Esophagus squamous epithelium (tissue), 4 donors: Measurements from ENCODE around the gene CEP164.

Experiments
- CTCF ChIP-seq, 6 experiments: fragments of 450-650 bp in 4 of 6; fragments of 200-600 bp in 2 of 6; sonication (generic) in 2 of 6; IDR thresholded peaks; one replicate each; pipeline ENCODE4 v1.5.1; 2016 to 2019; ENCODE audit warnings: antibody characterized with exemption in 6 of 6, mild to moderate bottlenecking in 4 of 6, moderate library complexity in 4 of 6
- POLR2A ChIP-seq, 4 donors: fragments of 450-650 bp; IDR thresholded peaks; one replicate each; pipeline ENCODE4 v1.6.1; 2017; ENCODE audit warnings: antibody characterized with exemption in 4 of 4, mild to moderate bottlenecking in 4 of 4, moderate library complexity in 3 of 4

GRCh38 chr11:117314840-117315239, 12.8 kb upstream of the CEP164 start:
- TF ChIP-seq CTCF (IDR thresholded peaks at IDR 0.05) (no peak), POLR2A (IDR thresholded peaks at IDR 0.05) (no peak)
